Measurements from ENCODE around the gene MYRIP.
"Not testable (repeated sequence)": the region's sequence is repeated elsewhere in the genome, so short reads cannot be mapped to it uniquely, and the experiment has no call there.

DNA sequence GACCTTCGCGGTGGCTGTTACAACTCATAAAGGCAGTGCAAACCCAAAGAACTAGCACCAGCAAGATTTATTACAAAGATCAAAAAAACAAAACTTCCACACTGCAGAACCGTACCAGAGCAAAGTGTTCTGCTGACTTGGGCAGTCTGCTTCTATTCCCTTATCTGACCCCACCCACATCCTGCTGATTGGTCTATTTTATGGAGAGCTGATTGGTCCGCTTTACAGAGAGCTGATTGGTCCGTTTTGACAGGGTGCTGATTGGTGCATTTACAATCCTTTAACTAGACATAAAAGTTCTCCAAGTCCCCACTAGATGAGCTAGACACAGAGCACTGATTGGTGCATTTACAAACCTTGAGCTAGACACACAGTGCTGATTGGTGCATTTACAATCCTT, 31.2 kb upstream of the MYRIP start:
- TF ChIP-seq, protein P1, sequence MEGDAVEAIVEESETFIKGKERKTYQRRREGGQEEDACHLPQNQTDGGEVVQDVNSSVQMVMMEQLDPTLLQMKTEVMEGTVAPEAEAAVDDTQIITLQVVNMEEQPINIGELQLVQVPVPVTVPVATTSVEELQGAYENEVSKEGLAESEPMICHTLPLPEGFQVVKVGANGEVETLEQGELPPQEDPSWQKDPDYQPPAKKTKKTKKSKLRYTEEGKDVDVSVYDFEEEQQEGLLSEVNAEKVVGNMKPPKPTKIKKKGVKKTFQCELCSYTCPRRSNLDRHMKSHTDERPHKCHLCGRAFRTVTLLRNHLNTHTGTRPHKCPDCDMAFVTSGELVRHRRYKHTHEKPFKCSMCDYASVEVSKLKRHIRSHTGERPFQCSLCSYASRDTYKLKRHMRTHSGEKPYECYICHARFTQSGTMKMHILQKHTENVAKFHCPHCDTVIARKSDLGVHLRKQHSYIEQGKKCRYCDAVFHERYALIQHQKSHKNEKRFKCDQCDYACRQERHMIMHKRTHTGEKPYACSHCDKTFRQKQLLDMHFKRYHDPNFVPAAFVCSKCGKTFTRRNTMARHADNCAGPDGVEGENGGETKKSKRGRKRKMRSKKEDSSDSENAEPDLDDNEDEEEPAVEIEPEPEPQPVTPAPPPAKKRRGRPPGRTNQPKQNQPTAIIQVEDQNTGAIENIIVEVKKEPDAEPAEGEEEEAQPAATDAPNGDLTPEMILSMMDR (conservative IDR thresholded peaks at IDR 0.05; ENCODE audit: low read depth, low read length), result not testable (repeated sequence)
- TF ChIP-seq EZH2 (IDR thresholded peaks at IDR 0.05; ENCODE audit: low read length, unreplicated experiment), result not testable (repeated sequence)
